HepG2 (cell line): ENCODE measurements around the gene FNDC10. TPM values are rescaled to one million over a fixed set of nuclear protein-coding genes. Genes with fewer than 3 reads are reported as not detected.

Experiments
- ATAC-seq: fragments of 200-7000 bp; cut with Tn5 transposase; 3 replicates; pipeline ENCODE4 v1.9.1; 2020; ENCODE audit warnings: mild to moderate bottlenecking, moderate library complexity
- BruUV-seq: library from RNA; stranded (reverse); fragments of 400-500 nt; replicated peaks from 2 replicates; lab custom pipeline; 2021; lab: Mats Ljungman, UMichigan
- CTCF ChIA-PET: fragments of 300-600 bp; formaldehyde crosslinking; extraction: SDS; loops from one replicate; lab custom pipeline; 2021; ENCODE audit warnings: low total read pairs, inconsistent platforms, low intra/inter-chr PET ratio; lab: Yijun Ruan, JAX
- POLR2A ChIA-PET: fragments of 350-600 bp; sonication (Branson Sonifier 250); formaldehyde crosslinking; loops from one replicate; lab custom pipeline; 2020; ENCODE audit warnings: antibody characterized with exemption, inconsistent platforms; lab: Yijun Ruan, JAX
- DNase-seq: peaks from one replicate; pipeline ENCODE4 v3.0.0-alpha.2; 2015; ENCODE audit warnings: low spot score
- FAIRE-seq: peaks from 3 replicates; lab custom pipeline; 2011; peaks lifted over from hg19 to GRCh38; lab: Jason Lieb, UNC
- H2AFZ ChIP-seq: one replicate; pipeline ENCODE4 v1.6.1; 2011; ENCODE audit warnings: low read length, inconsistent platforms
- H3K27ac ChIP-seq: fragments of 300-600 bp; 3 replicates; pipeline ENCODE4 v1.8.0; 2011; ENCODE audit warnings: mixed run types, mild to moderate bottlenecking, mixed read lengths, low read length, inconsistent platforms; ENCODE audit not compliant: insufficient read depth; ENCODE audit errors: extremely low read length
- H3K27me3 ChIP-seq, 2 experiments: fragments of 200-600 bp in 1 of 2; 2 replicates in 1 of 2; 3 replicates in 1 of 2; pipeline versions ENCODE4 v1.6.0 to v1.8.0; 2011; ENCODE audit warnings: low read length in 2 of 2, mild to moderate bottlenecking in 2 of 2, moderate library complexity in 2 of 2, inconsistent platforms in 1 of 2; ENCODE audit not compliant: insufficient read depth in 2 of 2, control insufficient read depth in 1 of 2
- H3K36me3 ChIP-seq, 2 experiments: fragments of 200-600 bp in 1 of 2; replicated peaks in 1 of 2; 2 replicates in 1 of 2; 3 replicates in 1 of 2; pipeline versions ENCODE4 v1.5.1 to v1.8.0; 2011; ENCODE audit warnings: low read length in 2 of 2, inconsistent platforms in 1 of 2; ENCODE audit not compliant: insufficient read depth in 2 of 2, control insufficient read depth in 1 of 2
- H3K4me1 ChIP-seq: 2 replicates; pipeline ENCODE4 v1.5.1; 2012; ENCODE audit warnings: low read length, inconsistent platforms; ENCODE audit not compliant: insufficient read depth
- H3K4me2 ChIP-seq: 2 replicates; pipeline ENCODE4 v1.6.0; 2011; ENCODE audit warnings: low read depth, low read length, inconsistent platforms
- H3K4me3 ChIP-seq, 3 experiments: fragments of 200-600 bp in 1 of 3; sonication (generic), shearing (Covaris generic) in 1 of 3; replicated peaks in 1 of 3; 2 replicates each; pipeline ENCODE4 v1.5.1; 2011 to 2016; ENCODE audit warnings: low read length in 3 of 3, inconsistent platforms in 2 of 3, low read depth in 2 of 3, mild to moderate bottlenecking in 2 of 3, control low read depth in 1 of 3, mixed read lengths in 1 of 3; ENCODE audit not compliant: insufficient read depth in 1 of 3
- H3K79me2 ChIP-seq: one replicate; pipeline ENCODE4 v1.6.1; 2011; ENCODE audit warnings: low read length, inconsistent platforms; ENCODE audit not compliant: insufficient read depth
- H3K9ac ChIP-seq: 2 replicates; pipeline ENCODE4 v1.6.0; 2011; ENCODE audit warnings: mild to moderate bottlenecking, low read depth, low read length, inconsistent platforms; ENCODE audit not compliant: insufficient read depth
- H3K9me3 ChIP-seq: 2 replicates; pipeline ENCODE4 v1.5.1; 2012; ENCODE audit warnings: mild to moderate bottlenecking, low read length
- H4K20me1 ChIP-seq: 2 replicates; pipeline ENCODE4 v1.6.0; 2011; ENCODE audit warnings: inconsistent platforms, mild to moderate bottlenecking, low read length, moderate library complexity; ENCODE audit not compliant: insufficient read depth
- ATF7-NPFF ChIP-seq: sonication (generic); formaldehyde crosslinking; IDR thresholded peaks from 2 replicates; pipeline ENCODE4 v1.8.1; 2023; ENCODE audit warnings: mild to moderate bottlenecking, low read depth, missing genetic modification reagents, moderate library complexity
- E2F2 ChIP-seq: sonication (generic); formaldehyde crosslinking; IDR thresholded peaks from 2 replicates; pipeline ENCODE4 v1.4.0; 2020; ENCODE audit warnings: missing genetic modification reagents, borderline replicate concordance
- NR2F2 ChIP-seq: IDR thresholded peaks from 2 replicates; pipeline ENCODE4 v1.6.1; 2012; ENCODE audit warnings: low read depth, inconsistent platforms, borderline replicate concordance
- RARA ChIP-seq: IDR thresholded peaks from 2 replicates; pipeline ENCODE4 v1.6.1; 2016; ENCODE audit warnings: missing genetic modification reagents, missing compliant biosample characterization
- RBM22 ChIP-seq: fragments of 200-400 bp; formaldehyde crosslinking; optimal IDR thresholded peaks from 2 replicates; pipeline ENCODE3; 2017; ENCODE audit warnings: mild to moderate bottlenecking, low read length, moderate library complexity
- SOX5 ChIP-seq: IDR thresholded peaks from 2 replicates; pipeline ENCODE4 v1.6.1; 2016; ENCODE audit warnings: borderline replicate concordance
- TCF12 ChIP-seq, 2 experiments: fragments of 450-650 bp in 1 of 2; sonication (generic) in 1 of 2; formaldehyde crosslinking in 1 of 2; IDR thresholded peaks; 2 replicates each; pipeline versions ENCODE4 v1.6.1 to v1.8.0; 2017 to 2022; ENCODE audit warnings: antibody characterized with exemption in 1 of 2, mild to moderate bottlenecking in 1 of 2, missing genetic modification reagents in 1 of 2, moderate library complexity in 1 of 2
- ZNF512 ChIP-seq: sonication (generic); formaldehyde crosslinking; IDR thresholded peaks from 2 replicates; pipeline ENCODE4 v1.4.0; 2020; ENCODE audit warnings: mild to moderate bottlenecking, missing genetic modification reagents
- whole genome bisulfite sequencing: methylation state at CpG from one replicate; pipeline ENCODE4 v1.1.6; 2017; ENCODE audit warnings: low lambda C conversion rate; 5-methylcytosine and 5-hydroxymethylcytosine counted together
- in situ Hi-C: cut with HindIII; loops from 2 replicates; pipeline ENCODE4 v1.10.0; 2017; ENCODE audit warnings: low pct_unique_long_range_greater_than_20kb; ENCODE audit not compliant: extremely low pct_ligation_motif_present
- intact Hi-C: fragments of 100-400 bp; cut with micrococcal nuclease; formaldehyde crosslinking; loops from one replicate; pipeline ENCODE4 v1.10.0; 2022; ENCODE audit not compliant: unreplicated experiment
- polyA plus RNA-seq, 8 experiments: library from polyadenylated mRNA; depleted of rRNA in 3 of 8; stranded (reverse) in 7 of 8; unstranded in 1 of 8; fragments of >200 nt; fragmentation: Illumina TruSeq in 4 of 8; extraction: Trizol in 4 of 8; gene quantifications; 2 replicates each; pipeline versions ENCODE4 v1.2.1 to v1.2.3, GENCODE V29; 2011 to 2016; ENCODE audit warnings: low read depth in 4 of 8, missing spikeins in 1 of 8, mixed read lengths in 1 of 8; ENCODE audit not compliant: insufficient read depth in 1 of 8
- total RNA-seq, 5 experiments: library from RNA; depleted of rRNA; stranded (reverse); fragments of >200 nt; fragmentation: Illumina TruSeq; extraction: Trizol; gene quantifications; 2 replicates each; pipeline ENCODE4 v1.2.3, GENCODE V29; 2016; ENCODE audit warnings: low read depth in 1 of 5

The FNDC10 gene
- total and polyA plus RNA-seq, 2 of the 13 experiments (the other 11 are each of a cell fraction or from before 2014, with no cell fraction given): 2.2 to 2.5 TPM

GRCh38 chr1:1604374-1605033 lies 4.6 kb upstream of the FNDC10 start:
- Histone ChIP-seq H3K27me3 (peaks cover 1 to 9% of the 10 kb centered on the region in 2 experiments; a peak in 2 of 5 replicates), H3K36me3 (no peaks in the 10 kb centered on the region), H4K20me1 (no peaks in the 10 kb centered on the region), H3K9ac (no peak overlapping the region), H3K27ac (no peak overlapping the region), H3K4me2 (peak overlapping the region; percentile 8; the same call in 1 of the 2 replicates), H2AFZ (no peak overlapping the region), H3K4me1 (peaks cover 37% of the 10 kb centered on the region), H3K4me3 (no peak overlapping the region), H3K79me2 (no peaks in the 10 kb centered on the region), H3K9me3 (no peaks in the 10 kb centered on the region)
- WGBS: 25% methylated on average over 10 of the region's 15 CpGs
- POLR2A ChIA-PET: interaction anchor here (1.4 kb wide), 1 partner anchor 10 kb away, joined by 13 read pairs; the partner anchor contains the start of gene MIB2
- ATAC-seq (no peak), DNase-seq (no peak), FAIRE-seq (no peak)
- in situ Hi-C loops (no loop called here), intact Hi-C loops (no loop called here)
- no TSS peak for BruUV-seq
- TF ChIP-seq NR2F2 (no peak), SOX5 (no peak), ATF7-NPFF (CRISPR knock-in tag) (no peak), RARA (CRISPR knock-in tag) (no peak), RBM22 (no peak), E2F2 (CRISPR knock-in tag) (no peak), TCF12 (IDR thresholded peaks at IDR 0.05) (no peak), TCF12 (CRISPR knock-in tag; IDR thresholded peaks at IDR 0.05) (no peak), ZNF512 (CRISPR knock-in tag) (no peak)
- CTCF ChIA-PET: no interaction called here
